GM21786 (cell line): ENCODE data around the gene NCOR1.
A peak's percentile ranks its signal among the peaks of the same experiment; 100 is the strongest.
"Not testable (repeated sequence)": the region's sequence is repeated elsewhere in the genome, so short reads cannot be mapped to it uniquely, and the experiment has no call there.

Source experiments
- ATAC-seq: cut with Tn5 transposase; IDR thresholded peaks from one replicate; pipeline ENCODE4 v1.9.1; 2021; ENCODE audit not compliant: unreplicated experiment

The NCOR1 gene

GRCh38 chr17:16215965-16216316, 607 bp upstream of the NCOR1 start:
- no peak for ATAC-seq

GRCh38 chr17:16215002-16215272, 397 bp downstream of the NCOR1 start:
- ATAC-seq, result peak; percentile 28

- ATAC-seq, result no peak
Observed at GRCh38 chr17:16214190-16215001, 938 bp downstream of the NCOR1 start.

- ATAC-seq, result no peak
Observed at GRCh38 chr17:16212793-16213192, 2.5 kb downstream of the NCOR1 start.

GRCh38 chr17:16211590-16211989, 3.7 kb downstream of the NCOR1 start:
- no peak for ATAC-seq

- ATAC-seq, result not testable (repeated sequence)
Observed at GRCh38 chr17:16204763-16205162, 10.6 kb downstream of the NCOR1 start.

GRCh38 chr17:16202554-16203500, 12.5 kb downstream of the NCOR1 start:
- not testable (repeated sequence) for ATAC-seq

- not testable (repeated sequence) for ATAC-seq
Observed at GRCh38 chr17:16201693-16202131, 13.6 kb downstream of the NCOR1 start.

GRCh38 chr17:16199093-16199492, 16.2 kb downstream of the NCOR1 start:
- ATAC-seq, result no peak

- ATAC-seq, result no peak
Observed at GRCh38 chr17:16197276-16197675, 18.1 kb downstream of the NCOR1 start.

- not testable (repeated sequence) for ATAC-seq
Observed at GRCh38 chr17:16194307-16194835, 21.0 kb downstream of the NCOR1 start.

GRCh38 chr17:16191604-16192003, 23.7 kb downstream of the NCOR1 start:
- no peak for ATAC-seq

- ATAC-seq, result no peak
Observed at GRCh38 chr17:16190703-16191360, 24.5 kb downstream of the NCOR1 start.

- no peak for ATAC-seq
Observed at GRCh38 chr17:16189791-16190348, 25.5 kb downstream of the NCOR1 start.

- no peak for ATAC-seq
Observed at GRCh38 chr17:16187642-16188041, 27.7 kb downstream of the NCOR1 start.

GRCh38 chr17:16181581-16181980, 33.8 kb downstream of the NCOR1 start:
- no peak for ATAC-seq

- ATAC-seq, result no peak
Observed at GRCh38 chr17:16178836-16179235, 36.5 kb downstream of the NCOR1 start.

GRCh38 chr17:16171613-16172012, 43.7 kb downstream of the NCOR1 start:
- no peak for ATAC-seq

- ATAC-seq, result not testable (repeated sequence)
Observed at GRCh38 chr17:16166766-16167165, 48.6 kb downstream of the NCOR1 start.

GRCh38 chr17:16158714-16159113, 56.6 kb downstream of the NCOR1 start:
- ATAC-seq, result no peak

- ATAC-seq, result no peak
Observed at GRCh38 chr17:16155536-16155935, 59.8 kb downstream of the NCOR1 start.
